ENCODE data around the gene MCM3. TPM values are rescaled to one million over a fixed set of nuclear protein-coding genes. Genes with fewer than 3 reads are reported as not detected.

Gene MCM3
- 15.9 and 18.0 TPM in 2 replicates for total RNA-seq
- polyA plus RNA-seq, result 40.3 and 89.5 TPM in 2 replicates
- 24.5 and 57.0 TPM in 2 replicates for polyA plus RNA-seq (2012)
- 27.7 and 117 TPM in 2 replicates for polyA minus RNA-seq (ENCODE audit: low replicate concordance)

DNA sequence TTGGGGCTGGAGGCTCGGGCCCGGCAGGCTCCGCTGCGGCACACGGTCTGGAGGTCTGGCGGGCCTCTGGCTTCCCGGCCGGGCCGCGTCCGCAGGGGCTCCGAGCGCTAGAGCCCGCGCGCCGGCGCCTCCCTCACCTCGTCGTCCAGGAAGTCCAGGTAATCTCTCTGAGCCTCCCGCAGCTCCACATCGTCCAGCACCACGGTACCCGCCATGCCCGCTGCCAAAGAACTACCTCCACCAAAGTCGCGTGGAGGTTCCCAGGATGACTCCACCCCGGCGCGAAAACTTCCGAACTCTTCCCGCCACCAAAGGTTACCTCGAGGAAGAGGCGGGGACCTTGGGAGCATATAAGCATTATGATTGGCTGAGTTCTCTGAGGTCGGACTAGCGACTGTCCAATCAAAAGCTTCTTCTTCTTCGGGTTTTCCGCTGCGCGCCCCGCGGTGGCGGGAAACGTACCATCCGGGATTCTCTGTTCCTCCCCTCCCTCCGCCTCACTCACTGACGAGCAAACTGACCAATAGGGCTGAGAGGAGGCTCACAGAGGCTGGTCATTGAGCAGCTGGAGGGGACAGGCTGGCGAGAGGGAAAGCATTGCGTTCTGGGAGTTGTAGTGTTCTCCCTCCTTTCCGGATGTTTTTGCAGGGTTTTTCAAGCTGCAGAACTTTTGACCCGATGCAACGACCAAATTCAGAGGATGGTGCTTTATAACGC, at the start of gene MCM3:
MCM3 (minus strand) TSS at position 283 of the 717 bp plus-strand sequence; CDS start at position 215, 68 bp downstream.
- Histone ChIP-seq H3K27ac (ENCODE audit: insufficient read depth, low read length) (peak within 1 kb of the TSS; percentile 69), H4K20me1 (ENCODE audit: control insufficient read depth, extremely low read depth, insufficient read depth, low read length) (no peaks in the 10 kb centered on the region), H3K9me3 (ENCODE audit: control insufficient read depth, insufficient read depth, low read depth, low read length) (no peaks in the 10 kb centered on the region), H3K36me3 (ENCODE audit: control insufficient read depth, insufficient read depth, low read length) (peaks cover 2% of the 10 kb centered on the region), H3K4me2 (ENCODE audit: extremely low read depth, insufficient read depth, low read length) (peak within 1 kb of the TSS; percentile 89), H3K9ac (ENCODE audit: insufficient read depth, low read length) (peak within 1 kb of the TSS; percentile 66), H2AFZ (ENCODE audit: low read length) (peak within 1 kb of the TSS; percentile 83), H3K4me3 (replicated peaks in 1 of 4; ENCODE audit: control extremely low read depth in 1 of 4, insufficient read depth in 1 of 4, low read depth in 3 of 4, low read length in 4 of 4) (peak within 1 kb of the TSS; percentile 69 to 91 (median 76)), H3K27me3 (ENCODE audit: control insufficient read depth, insufficient read depth, low read length) (no peaks in the 10 kb centered on the region), H3K79me2 (ENCODE audit: control insufficient read depth, insufficient read depth, low read length) (peaks cover 20% of the 10 kb centered on the region), H3K4me1 (ENCODE audit: control insufficient read depth, extremely low read depth, insufficient read depth, low read length) (peaks cover 3% of the 10 kb centered on the region)
- peak; percentile 99 for DNase-seq (ENCODE audit: low read depth in 2 of 2)
- TF ChIP-seq EZH2 (IDR thresholded peaks at IDR 0.05; ENCODE audit: low read length, missing control alignments), result no peak
- TF ChIP-seq, protein P1, sequence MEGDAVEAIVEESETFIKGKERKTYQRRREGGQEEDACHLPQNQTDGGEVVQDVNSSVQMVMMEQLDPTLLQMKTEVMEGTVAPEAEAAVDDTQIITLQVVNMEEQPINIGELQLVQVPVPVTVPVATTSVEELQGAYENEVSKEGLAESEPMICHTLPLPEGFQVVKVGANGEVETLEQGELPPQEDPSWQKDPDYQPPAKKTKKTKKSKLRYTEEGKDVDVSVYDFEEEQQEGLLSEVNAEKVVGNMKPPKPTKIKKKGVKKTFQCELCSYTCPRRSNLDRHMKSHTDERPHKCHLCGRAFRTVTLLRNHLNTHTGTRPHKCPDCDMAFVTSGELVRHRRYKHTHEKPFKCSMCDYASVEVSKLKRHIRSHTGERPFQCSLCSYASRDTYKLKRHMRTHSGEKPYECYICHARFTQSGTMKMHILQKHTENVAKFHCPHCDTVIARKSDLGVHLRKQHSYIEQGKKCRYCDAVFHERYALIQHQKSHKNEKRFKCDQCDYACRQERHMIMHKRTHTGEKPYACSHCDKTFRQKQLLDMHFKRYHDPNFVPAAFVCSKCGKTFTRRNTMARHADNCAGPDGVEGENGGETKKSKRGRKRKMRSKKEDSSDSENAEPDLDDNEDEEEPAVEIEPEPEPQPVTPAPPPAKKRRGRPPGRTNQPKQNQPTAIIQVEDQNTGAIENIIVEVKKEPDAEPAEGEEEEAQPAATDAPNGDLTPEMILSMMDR (conservative IDR thresholded peaks at IDR 0.05 in 1 of 2, IDR thresholded peaks at IDR 0.05 in 1 of 2; ENCODE audit: low read depth in 1 of 2, low read length in 2 of 2), result peak in 1 of 2 donors; percentile 31

DNA sequence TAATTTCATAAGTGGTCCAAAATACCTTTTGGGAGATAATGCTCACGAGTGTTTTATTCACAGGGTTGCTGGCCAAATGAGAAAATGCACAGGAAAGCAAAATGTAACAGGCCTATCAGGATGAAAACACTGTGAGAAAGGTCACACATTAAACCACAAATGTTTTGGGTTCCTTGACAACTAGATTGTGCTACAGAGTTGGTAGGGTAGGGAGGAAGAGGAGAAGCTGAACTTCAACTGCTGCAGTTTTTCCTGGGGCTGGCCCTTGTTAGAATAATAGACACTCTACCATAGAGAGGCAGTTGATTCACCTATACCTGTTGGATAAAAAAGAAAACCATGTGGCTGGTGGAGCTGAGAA, 49.3 kb upstream of the MCM3 start:
- H2AFZ ChIP-seq (ENCODE audit: low read length), result no peak overlapping the region
- H3K9me3 ChIP-seq (ENCODE audit: control insufficient read depth, insufficient read depth, low read depth, low read length), result no peaks in the 10 kb centered on the region
- no peak overlapping the region for H3K9ac ChIP-seq (ENCODE audit: insufficient read depth, low read length)
- H3K36me3 ChIP-seq (ENCODE audit: control insufficient read depth, insufficient read depth, low read length), result no peaks in the 10 kb centered on the region
- H3K27ac ChIP-seq (ENCODE audit: insufficient read depth, low read length), result no peak overlapping the region
- TF ChIP-seq EZH2 (IDR thresholded peaks at IDR 0.05; ENCODE audit: low read length, missing control alignments), result no peak
- TF ChIP-seq, protein P1 (conservative IDR thresholded peaks at IDR 0.05 in 1 of 2, IDR thresholded peaks at IDR 0.05 in 1 of 2; ENCODE audit: low read depth in 1 of 2, low read length in 2 of 2), result no peak
- H3K4me3 ChIP-seq (replicated peaks in 1 of 4; ENCODE audit: control extremely low read depth in 1 of 4, insufficient read depth in 1 of 4, low read depth in 3 of 4, low read length in 4 of 4), result no peak overlapping the region
- H4K20me1 ChIP-seq (ENCODE audit: control insufficient read depth, extremely low read depth, insufficient read depth, low read length), result no peaks in the 10 kb centered on the region
- no peaks in the 10 kb centered on the region for H3K79me2 ChIP-seq (ENCODE audit: control insufficient read depth, insufficient read depth, low read length)
- H3K4me1 ChIP-seq (ENCODE audit: control insufficient read depth, extremely low read depth, insufficient read depth, low read length), result no peaks in the 10 kb centered on the region
- H3K4me2 ChIP-seq (ENCODE audit: extremely low read depth, insufficient read depth, low read length), result no peak overlapping the region
- H3K27me3 ChIP-seq (ENCODE audit: control insufficient read depth, insufficient read depth, low read length), result peaks cover 4% of the 10 kb centered on the region
- no peak for DNase-seq (ENCODE audit: low read depth in 2 of 2)

DNA sequence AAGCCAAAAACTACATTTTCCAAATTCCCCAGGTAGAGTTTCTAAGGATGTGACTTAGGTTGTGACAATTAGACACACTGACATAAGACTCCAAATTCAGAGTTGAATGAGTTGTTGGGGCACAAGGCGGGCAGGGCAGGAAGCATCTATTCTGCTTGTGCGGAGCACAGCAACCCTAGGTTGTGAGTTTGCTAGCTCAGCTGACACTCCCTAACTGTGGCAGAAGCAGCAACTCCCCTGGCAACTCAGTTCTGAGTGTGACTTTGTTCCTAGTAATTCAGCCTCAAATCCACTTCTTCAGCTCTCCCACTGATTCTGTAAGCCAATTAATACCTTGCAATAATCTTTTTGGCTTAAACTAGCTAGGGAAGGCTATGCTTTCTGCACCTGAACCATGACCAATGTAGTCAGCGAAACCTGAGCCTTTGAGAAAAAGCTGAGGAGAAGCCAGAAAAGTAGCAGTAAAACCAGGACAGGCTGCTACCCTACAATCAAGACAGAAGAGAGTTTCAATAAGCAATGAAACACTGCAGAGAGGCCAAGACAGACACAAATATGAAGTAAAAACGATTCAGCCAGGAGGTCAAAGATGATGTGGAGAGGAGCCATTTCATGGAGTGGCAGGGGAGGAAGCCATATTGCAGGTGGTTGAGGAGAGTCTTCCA, 47.4 kb upstream of the MCM3 start:
- Histone ChIP-seq H3K4me3 (replicated peaks in 1 of 4; ENCODE audit: control extremely low read depth in 1 of 4, insufficient read depth in 1 of 4, low read depth in 3 of 4, low read length in 4 of 4) (no peak overlapping the region), H3K4me2 (ENCODE audit: extremely low read depth, insufficient read depth, low read length) (no peak overlapping the region), H3K36me3 (ENCODE audit: control insufficient read depth, insufficient read depth, low read length) (no peaks in the 10 kb centered on the region), H3K9ac (ENCODE audit: insufficient read depth, low read length) (no peak overlapping the region), H4K20me1 (ENCODE audit: control insufficient read depth, extremely low read depth, insufficient read depth, low read length) (no peaks in the 10 kb centered on the region), H3K4me1 (ENCODE audit: control insufficient read depth, extremely low read depth, insufficient read depth, low read length) (no peaks in the 10 kb centered on the region), H3K79me2 (ENCODE audit: control insufficient read depth, insufficient read depth, low read length) (no peaks in the 10 kb centered on the region), H2AFZ (ENCODE audit: low read length) (no peak overlapping the region), H3K9me3 (ENCODE audit: control insufficient read depth, insufficient read depth, low read depth, low read length) (no peaks in the 10 kb centered on the region), H3K27ac (ENCODE audit: insufficient read depth, low read length) (no peak overlapping the region), H3K27me3 (ENCODE audit: control insufficient read depth, insufficient read depth, low read length) (peaks cover 4% of the 10 kb centered on the region)
- DNase-seq (ENCODE audit: low read depth in 2 of 2), result no peak
- TF ChIP-seq, protein P1 (conservative IDR thresholded peaks at IDR 0.05 in 1 of 2, IDR thresholded peaks at IDR 0.05 in 1 of 2; ENCODE audit: low read depth in 1 of 2, low read length in 2 of 2), result no peak
- no peak for TF ChIP-seq EZH2 (IDR thresholded peaks at IDR 0.05; ENCODE audit: low read length, missing control alignments)
